Hepatocyte (in vitro differentiated cells): ENCODE results near the gene SNPH. TPM values are rescaled to one million over a fixed set of nuclear protein-coding genes. Genes with fewer than 3 reads are reported as not detected.

Experiments
- DNase-seq: peaks from one replicate; pipeline ENCODE4 v3.0.0-alpha.2; 2016; ENCODE audit warnings: low spot score
- H2AFZ ChIP-seq: fragments of 200-600 bp; sonication (generic); 2 replicates; pipeline ENCODE4 v1.6.0; 2016; ENCODE audit warnings: antibody characterized with exemption, mild to moderate bottlenecking
- H3K27ac ChIP-seq: fragments of 200-600 bp; sonication (generic); 2 replicates; pipeline ENCODE4 v1.5.1; 2016; ENCODE audit warnings: mild to moderate bottlenecking
- H3K27me3 ChIP-seq: fragments of 200-600 bp; sonication (generic); 2 replicates; pipeline ENCODE4 v1.6.1; 2016
- H3K36me3 ChIP-seq: fragments of 200-600 bp; sonication (generic); replicated peaks from 2 replicates; pipeline ENCODE4 v1.5.1; 2016; ENCODE audit warnings: low read depth; ENCODE audit not compliant: insufficient read depth
- H3K4me1 ChIP-seq: fragments of 200-600 bp; sonication (generic); 2 replicates; pipeline ENCODE4 v1.5.1; 2016; ENCODE audit warnings: mild to moderate bottlenecking, moderate library complexity; ENCODE audit not compliant: insufficient read depth
- H3K4me2 ChIP-seq: fragments of 200-600 bp; sonication (generic); 2 replicates; pipeline ENCODE4 v1.6.0; 2016
- H3K4me3 ChIP-seq: fragments of 200-600 bp; sonication (generic); 2 replicates; pipeline ENCODE4 v1.5.1; 2016; ENCODE audit warnings: mild to moderate bottlenecking
- H3K79me2 ChIP-seq: fragments of 200-600 bp; sonication (generic); 2 replicates; pipeline ENCODE4 v1.6.0; 2017; ENCODE audit warnings: mild to moderate bottlenecking
- H3K9me2 ChIP-seq: fragments of 200-600 bp; sonication (generic); replicated peaks from 2 replicates; pipeline ENCODE4 v1.6.0; 2017; ENCODE audit warnings: mild to moderate bottlenecking; ENCODE audit not compliant: insufficient read depth
- H3K9me3 ChIP-seq: fragments of 200-600 bp; sonication (generic); 2 replicates; pipeline ENCODE4 v1.5.1; 2016; ENCODE audit warnings: low read depth, mild to moderate bottlenecking
- H4K20me1 ChIP-seq: fragments of 200-600 bp; sonication (generic); 2 replicates; pipeline ENCODE4 v1.6.0; 2016; ENCODE audit warnings: mild to moderate bottlenecking; ENCODE audit not compliant: insufficient read depth, poor library complexity, severe bottlenecking
- CTCF ChIP-seq: fragments of 200-600 bp; sonication (generic); IDR thresholded peaks from 2 replicates; pipeline ENCODE4 v1.5.1; 2016; ENCODE audit warnings: antibody characterized with exemption, mild to moderate bottlenecking; ENCODE audit not compliant: poor library complexity
- EZH2 ChIP-seq: fragments of 200-600 bp; sonication (generic); IDR thresholded peaks from 2 replicates; pipeline ENCODE4 v1.6.1; 2016; ENCODE audit warnings: antibody characterized with exemption, mild to moderate bottlenecking, borderline replicate concordance
- EZH2phosphoT487 ChIP-seq: fragments of 200-600 bp; sonication (generic); IDR thresholded peaks from one replicate; pipeline ENCODE4 v1.6.1; 2018; ENCODE audit warnings: antibody characterized with exemption, mild to moderate bottlenecking, low read depth, moderate library complexity; ENCODE audit not compliant: unreplicated experiment, severe bottlenecking
- WGBS: methylation state at CpG from one replicate; pipeline ENCODE4 v1.1.6; 2016; ENCODE audit warnings: low lambda C conversion rate; ENCODE audit errors: missing lambda C conversion rate; 5-methylcytosine and 5-hydroxymethylcytosine counted together
- polyA plus RNA-seq: library from polyadenylated mRNA; unstranded; fragments of >200 nt; fragmentation: Nextera tagmentation; extraction: Ambion mirVana; gene quantifications from 2 replicates; pipeline ENCODE4 v1.2.1, GENCODE V29; 2016
- total RNA-seq: library from RNA; depleted of rRNA; stranded (reverse); fragments of >200 nt; gene quantifications from 2 replicates; pipeline ENCODE4 v1.2.3, GENCODE V29; 2014

SNPH gene
- total and polyA plus RNA-seq, 2 experiments from 2014 or later: 2.3 to 3.7 TPM

GRCh38 chr20:1345030-1345755, 79.1 kb downstream of the SNPH start:
- no peaks in the 10 kb centered on the region for H3K79me2 ChIP-seq
- DNase-seq: no peak
- H3K9me2 ChIP-seq: no peaks in the 10 kb centered on the region
- H3K27me3 ChIP-seq: no peaks in the 10 kb centered on the region
- H2AFZ ChIP-seq: no peak overlapping the region
- H4K20me1 ChIP-seq: no peaks in the 10 kb centered on the region
- H3K4me1 ChIP-seq: no peaks in the 10 kb centered on the region
- no peak overlapping the region for H3K27ac ChIP-seq
- no peak overlapping the region for H3K4me3 ChIP-seq
- H3K9me3 ChIP-seq: no peaks in the 10 kb centered on the region
- WGBS: 96% methylated on average over 4 of the region's 4 CpGs
- no peak overlapping the region for H3K4me2 ChIP-seq
- H3K36me3 ChIP-seq: no peaks in the 10 kb centered on the region
- no peak for TF ChIP-seq EZH2
- no peak for TF ChIP-seq EZH2phosphoT487
- TF ChIP-seq CTCF: no peak

GRCh38 chr20:1345756-1346093, 79.6 kb downstream of the SNPH start:
- Histone ChIP-seq H3K4me3 (no peak overlapping the region), H3K27ac (no peak overlapping the region), H3K9me3 (no peaks in the 10 kb centered on the region), H3K27me3 (no peaks in the 10 kb centered on the region), H3K4me1 (no peaks in the 10 kb centered on the region), H3K9me2 (no peaks in the 10 kb centered on the region), H3K4me2 (no peak overlapping the region), H3K79me2 (peaks cover under 1% of the 10 kb centered on the region), H2AFZ (no peak overlapping the region), H3K36me3 (no peaks in the 10 kb centered on the region), H4K20me1 (no peaks in the 10 kb centered on the region)
- no peak for TF ChIP-seq EZH2phosphoT487
- no peak for TF ChIP-seq CTCF
- WGBS: 88% methylated on average over 1 of the region's 1 CpG
- no peak for DNase-seq

- Histone ChIP-seq H3K36me3 (no peaks in the 10 kb centered on the region), H3K4me2 (no peak overlapping the region), H3K4me1 (no peaks in the 10 kb centered on the region), H3K9me2 (no peaks in the 10 kb centered on the region), H4K20me1 (no peaks in the 10 kb centered on the region), H3K9me3 (no peaks in the 10 kb centered on the region), H3K4me3 (no peak overlapping the region), H3K27me3 (no peaks in the 10 kb centered on the region), H2AFZ (no peak overlapping the region), H3K27ac (no peak overlapping the region), H3K79me2 (peaks cover 6% of the 10 kb centered on the region)
- no peak for DNase-seq
- TF ChIP-seq EZH2 (no peak), EZH2phosphoT487 (no peak), CTCF (no peak)
- WGBS: 97% methylated on average over 2 of the region's 2 CpGs
These were observed 80.3 kb downstream of the SNPH start for GRCh38 chr20:1346315-1346969.
